CD4-positive, alpha-beta T cell treated with Interferon gamma for 1 hour (primary cell): Measurements from ENCODE around the gene SLC38A1.

Experiments
- DNase-seq: peaks from one replicate; pipeline ENCODE4 v3.0.0-alpha.2; 2020

Gene SLC38A1

GRCh38 chr12:46227616-46228015 lies 41.2 kb downstream of the SLC38A1 start:
- no peak for DNase-seq

- no peak for DNase-seq
Measured at GRCh38 chr12:46224386-46224785, 44.5 kb downstream of the SLC38A1 start.

- no peak for DNase-seq
Measured at GRCh38 chr12:46223047-46223446, 45.8 kb downstream of the SLC38A1 start.

- no peak for DNase-seq
Measured at GRCh38 chr12:46222636-46223035, 46.2 kb downstream of the SLC38A1 start.

GRCh38 chr12:46221255-46222128 lies 47.4 kb downstream of the SLC38A1 start:
- DNase-seq: no peak

GRCh38 chr12:46219877-46220655 lies 48.8 kb downstream of the SLC38A1 start:
- peak; percentile 68 for DNase-seq

GRCh38 chr12:46219132-46219876 lies 49.5 kb downstream of the SLC38A1 start:
- no peak for DNase-seq

- no peak for DNase-seq
Measured at GRCh38 chr12:46218322-46219095, 50.3 kb downstream of the SLC38A1 start.

- peak; percentile 61 for DNase-seq
Measured at GRCh38 chr12:46217541-46218321, 51.1 kb downstream of the SLC38A1 start.

- peak; percentile 88 for DNase-seq
Measured at GRCh38 chr12:46214668-46215436, 54.0 kb downstream of the SLC38A1 start.

- DNase-seq: no peak
Measured at GRCh38 chr12:46212108-46212982, 56.5 kb downstream of the SLC38A1 start.

- no peak for DNase-seq
Measured at GRCh38 chr12:46210873-46211439, 57.9 kb downstream of the SLC38A1 start.

GRCh38 chr12:46209914-46210872 lies 58.6 kb downstream of the SLC38A1 start:
- DNase-seq: peak; percentile 71

GRCh38 chr12:46209170-46209569 lies 59.7 kb downstream of the SLC38A1 start:
- DNase-seq: no peak

- no peak for DNase-seq
Measured at GRCh38 chr12:46208370-46208769, 60.5 kb downstream of the SLC38A1 start.

- DNase-seq: no peak
Measured at GRCh38 chr12:46207644-46208043, 61.2 kb downstream of the SLC38A1 start.

GRCh38 chr12:46206471-46206870 lies 62.4 kb downstream of the SLC38A1 start:
- DNase-seq: no peak

GRCh38 chr12:46205294-46205693 lies 63.5 kb downstream of the SLC38A1 start:
- DNase-seq: no peak
